ENCODE data around the gene CSHL1.

DNA sequence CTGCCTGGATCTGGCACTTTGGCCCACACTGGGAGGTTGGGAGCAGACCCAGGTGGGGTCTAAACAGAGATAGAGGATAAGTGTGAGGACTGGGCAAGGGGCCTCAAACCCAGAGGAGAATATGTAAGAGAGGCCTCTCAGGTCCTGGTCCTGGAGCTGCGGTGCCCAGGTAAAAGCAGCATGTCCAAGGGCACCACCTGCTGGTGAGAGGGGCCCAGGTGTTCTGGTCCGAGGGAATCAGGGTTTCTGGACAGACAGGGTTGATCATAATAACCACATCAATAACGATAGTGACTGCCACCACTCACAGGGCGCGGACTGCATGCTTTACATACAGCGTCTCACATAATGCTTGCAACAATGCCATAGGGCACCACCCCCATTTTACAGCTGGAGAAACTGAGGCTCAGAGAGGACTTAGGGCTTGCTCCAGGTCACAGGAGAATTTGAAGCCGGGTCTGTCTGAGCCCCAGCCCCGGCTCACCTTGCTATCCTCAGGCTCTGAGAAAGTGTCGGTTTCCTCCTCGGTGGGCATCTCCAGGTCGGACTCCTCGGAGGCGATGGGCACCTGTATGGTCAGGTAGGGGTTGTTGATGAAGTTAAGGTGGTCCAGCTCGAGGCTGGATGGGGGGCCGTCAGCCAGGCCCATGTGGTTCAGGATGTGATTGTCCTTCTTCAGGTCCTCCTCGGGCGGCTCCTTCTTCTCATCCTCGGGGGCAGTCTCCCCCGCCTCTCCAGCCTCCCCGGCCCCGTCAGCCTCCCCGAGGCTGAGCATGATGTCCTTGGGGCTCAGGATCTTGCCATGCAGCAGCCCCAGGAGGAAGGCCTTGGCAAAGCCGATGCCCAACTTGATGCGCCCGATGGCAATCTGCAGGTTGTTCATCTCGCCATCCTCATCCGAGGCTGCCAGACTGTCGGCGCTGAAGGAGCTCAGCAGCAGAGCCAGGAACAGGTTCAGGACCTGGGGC is 40.2 kb upstream of the CSHL1 start:
- TF ChIP-seq, protein P1, sequence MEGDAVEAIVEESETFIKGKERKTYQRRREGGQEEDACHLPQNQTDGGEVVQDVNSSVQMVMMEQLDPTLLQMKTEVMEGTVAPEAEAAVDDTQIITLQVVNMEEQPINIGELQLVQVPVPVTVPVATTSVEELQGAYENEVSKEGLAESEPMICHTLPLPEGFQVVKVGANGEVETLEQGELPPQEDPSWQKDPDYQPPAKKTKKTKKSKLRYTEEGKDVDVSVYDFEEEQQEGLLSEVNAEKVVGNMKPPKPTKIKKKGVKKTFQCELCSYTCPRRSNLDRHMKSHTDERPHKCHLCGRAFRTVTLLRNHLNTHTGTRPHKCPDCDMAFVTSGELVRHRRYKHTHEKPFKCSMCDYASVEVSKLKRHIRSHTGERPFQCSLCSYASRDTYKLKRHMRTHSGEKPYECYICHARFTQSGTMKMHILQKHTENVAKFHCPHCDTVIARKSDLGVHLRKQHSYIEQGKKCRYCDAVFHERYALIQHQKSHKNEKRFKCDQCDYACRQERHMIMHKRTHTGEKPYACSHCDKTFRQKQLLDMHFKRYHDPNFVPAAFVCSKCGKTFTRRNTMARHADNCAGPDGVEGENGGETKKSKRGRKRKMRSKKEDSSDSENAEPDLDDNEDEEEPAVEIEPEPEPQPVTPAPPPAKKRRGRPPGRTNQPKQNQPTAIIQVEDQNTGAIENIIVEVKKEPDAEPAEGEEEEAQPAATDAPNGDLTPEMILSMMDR (IDR thresholded peaks at IDR 0.05; ENCODE audit: low read depth, low read length, poor library complexity, severe bottlenecking): peak; percentile 77
- TF ChIP-seq EZH2phosphoT487 (IDR thresholded peaks at IDR 0.05; ENCODE audit: borderline replicate concordance, low read length): no peak

All from DOHH2 (cell line).